Suppressor macrophage treated with lipopolysaccharide for 4 hours (primary cell): ENCODE measurements around the gene TMEM232.
"Not testable (repeated sequence)": the region's sequence is repeated elsewhere in the genome, so short reads cannot be mapped to it uniquely, and the experiment has no call there.

ENCODE experiments used
- DNase-seq: peaks from one replicate; pipeline ENCODE4 v3.0.0-alpha.2; 2020

TMEM232 gene

GRCh38 chr5:110726249-110727024 is at the start of gene TMEM232:
TSS of gene TMEM232 (minus strand) at chr5:110726671. CDS start at chr5:110667352, 59,319 bp downstream.
- peak; percentile 80 for DNase-seq

GRCh38 chr5:110770286-110770685 is 43.8 kb upstream of the TMEM232 start:
- no peak for DNase-seq

- no peak for DNase-seq
Measured at GRCh38 chr5:110769000-110769681, 42.7 kb upstream of the TMEM232 start.

- DNase-seq: no peak
Measured at GRCh38 chr5:110768138-110768860, 41.8 kb upstream of the TMEM232 start.

- no peak for DNase-seq
Measured at GRCh38 chr5:110760158-110760557, 33.7 kb upstream of the TMEM232 start.

- peak; percentile 61 for DNase-seq
Measured at GRCh38 chr5:110757118-110757729, 30.8 kb upstream of the TMEM232 start.

GRCh38 chr5:110754181-110754580 is 27.7 kb upstream of the TMEM232 start:
- DNase-seq: no peak

- no peak for DNase-seq
Measured at GRCh38 chr5:110753600-110753999, 27.1 kb upstream of the TMEM232 start.

- no peak for DNase-seq
Measured at GRCh38 chr5:110752953-110753352, 26.5 kb upstream of the TMEM232 start.

- DNase-seq: no peak
Measured at GRCh38 chr5:110751902-110752762, 25.7 kb upstream of the TMEM232 start.

- DNase-seq: peak; percentile 94
Measured at GRCh38 chr5:110738812-110739651, 12.6 kb upstream of the TMEM232 start, which contains the start of gene SLC25A46. TSS of gene SLC25A46 (plus strand) at chr5:110739007. CDS start at chr5:110739120, 113 bp downstream.

GRCh38 chr5:110738503-110738811 is 12.0 kb upstream of the TMEM232 start:
- DNase-seq: no peak

- peak; percentile 57 for DNase-seq
Measured at GRCh38 chr5:110736753-110737152, 10.3 kb upstream of the TMEM232 start.

GRCh38 chr5:110735556-110735955 is 9.1 kb upstream of the TMEM232 start:
- DNase-seq: peak; percentile 3

- no peak for DNase-seq
Measured at GRCh38 chr5:110734101-110734500, 7.6 kb upstream of the TMEM232 start.

- not testable (repeated sequence) for DNase-seq
Measured at GRCh38 chr5:110731499-110731898, 5.0 kb upstream of the TMEM232 start.

- DNase-seq: peak; percentile 14
Measured at GRCh38 chr5:110727025-110727314, 499 bp upstream of the TMEM232 start.

GRCh38 chr5:110718311-110718710 is 8.2 kb downstream of the TMEM232 start:
- no peak for DNase-seq

- no peak for DNase-seq
Measured at GRCh38 chr5:110716247-110717245, 9.9 kb downstream of the TMEM232 start.

- DNase-seq: no peak
Measured at GRCh38 chr5:110707260-110707844, 19.1 kb downstream of the TMEM232 start.
